Testis (tissue), 2 donors: ENCODE results near the gene CACNA1C.

ENCODE experiments used
- CTCF ChIP-seq, 3 experiments: fragments of 450-650 bp in 2 of 3; fragments of 200-600 bp in 1 of 3; sonication (generic) in 1 of 3; IDR thresholded peaks; one replicate each; pipeline ENCODE4 v1.5.1; 2016 to 2019; ENCODE audit warnings: antibody characterized with exemption in 3 of 3, mild to moderate bottlenecking in 2 of 3, moderate library complexity in 1 of 3
- POLR2A ChIP-seq: fragments of 450-650 bp; IDR thresholded peaks from one replicate; pipeline ENCODE4 v1.6.1; 2017; ENCODE audit warnings: antibody characterized with exemption, mild to moderate bottlenecking, moderate library complexity

GRCh38 chr12:2288471-2288870 lies 235.7 kb downstream of the CACNA1C start:
- TF ChIP-seq POLR2A (no peak), CTCF (IDR thresholded peaks at IDR 0.05) (no peak)
